HCT116 (cell line): Measurements from ENCODE around the gene P2RY14. TPM values are rescaled to one million over a fixed set of nuclear protein-coding genes. Genes with fewer than 3 reads are reported as not detected.

ENCODE experiments used
- ATAC-seq: fragments of 200-7000 bp; cut with Tn5 transposase; 2 replicates; pipeline ENCODE4 v1.9.1; 2020; ENCODE audit warnings: mild to moderate bottlenecking, moderate library complexity
- BruUV-seq: library from RNA; stranded (reverse); fragments of 400-500 nt; replicated peaks from 2 replicates; lab custom pipeline; 2021; lab: Mats Ljungman, UMichigan
- CTCF ChIA-PET: fragments of 300-600 bp; sonication (Branson Sonifier 250); formaldehyde crosslinking; loops from one replicate; lab custom pipeline; 2021; ENCODE audit warnings: antibody characterized with exemption; lab: Charles Lee
- POLR2A ChIA-PET: fragments of 300-600, 350-600 bp; sonication (Branson Sonifier 250); formaldehyde crosslinking; loops from one replicate; lab custom pipeline; 2021; ENCODE audit warnings: antibody characterized with exemption; lab: Charles Lee
- RAD21 ChIA-PET, 2 experiments: fragments of 300-600 bp; sonication (Branson Sonifier 250); formaldehyde crosslinking; loops; one replicate each; lab custom pipeline; 2023; ENCODE audit warnings: low total read pairs in 2 of 2; ENCODE audit not compliant: uncharacterized antibody in 2 of 2, unreplicated experiment in 2 of 2, low non-redundant PET in 1 of 2; lab: Charles Lee
- DNase-seq: peaks from one replicate; pipeline ENCODE4 v3.0.0-alpha.2; 2010; ENCODE audit warnings: low read depth, low spot score
- H2AFZ ChIP-seq: fragments of 200-600 bp; shearing (Covaris generic), sonication (generic); 2 replicates; pipeline ENCODE4 v1.6.1; 2017; ENCODE audit warnings: low read depth, mixed run types, mixed read lengths, antibody characterized with exemption, low read length; ENCODE audit not compliant: poor library complexity, severe bottlenecking
- H3K27ac ChIP-seq: 2 replicates; pipeline ENCODE4 v1.5.1; 2012; ENCODE audit warnings: low read depth, low read length
- H3K27me3 ChIP-seq: fragments of 200-600 bp; sonication (generic); 2 replicates; pipeline ENCODE4 v1.6.1; 2016; ENCODE audit warnings: mixed run types, low read length, mixed read lengths; ENCODE audit not compliant: insufficient read depth
- H3K36me3 ChIP-seq, 2 experiments: fragments of 200-500 bp in 1 of 2; fragments of 200-600 bp in 1 of 2; sonication (Bioruptor generic) in 1 of 2; sonication (generic) in 1 of 2; 2 replicates each; pipeline versions ENCODE4 v1.5.1 to v1.6.1; 2014 to 2016; ENCODE audit warnings: low read length in 2 of 2, inconsistent platforms in 1 of 2, mixed read lengths in 1 of 2, mixed run types in 1 of 2; ENCODE audit not compliant: insufficient read depth in 2 of 2, control insufficient read depth in 1 of 2
- H3K4me1 ChIP-seq, 2 experiments: fragments of 200-600 bp in 1 of 2; sonication (generic) in 1 of 2; 2 replicates each; pipeline versions ENCODE4 v1.5.1 to v1.6.1; 2012 to 2017; ENCODE audit warnings: low read length in 2 of 2, inconsistent platforms in 1 of 2, mild to moderate bottlenecking in 1 of 2, mixed read lengths in 1 of 2, mixed run types in 1 of 2, moderate library complexity in 1 of 2; ENCODE audit not compliant: insufficient read depth in 2 of 2, control insufficient read depth in 1 of 2
- H3K4me2 ChIP-seq: fragments of 200-600 bp; sonication (generic); 2 replicates; pipeline ENCODE4 v1.6.1; 2017; ENCODE audit warnings: mixed run types, low read length, mixed read lengths
- H3K4me3 ChIP-seq, 2 experiments: fragments of 200-600 bp in 1 of 2; sonication (generic) in 1 of 2; replicated peaks in 1 of 2; 2 replicates each; pipeline ENCODE4 v1.5.1; 2011 to 2016; ENCODE audit warnings: low read length in 2 of 2, control low read depth in 1 of 2, low read depth in 1 of 2, mild to moderate bottlenecking in 1 of 2, mixed read lengths in 1 of 2, mixed run types in 1 of 2
- H3K79me2 ChIP-seq: fragments of 200-600 bp; sonication (generic); 2 replicates; pipeline ENCODE4 v1.6.1; 2017; ENCODE audit warnings: mild to moderate bottlenecking, mixed run types, low read length, moderate library complexity, mixed read lengths; ENCODE audit not compliant: insufficient read depth
- H3K9ac ChIP-seq: fragments of 200-600 bp; sonication (generic); 2 replicates; pipeline ENCODE4 v1.6.1; 2016; ENCODE audit warnings: low read length, mixed read lengths
- H3K9me2 ChIP-seq: fragments of 200-600 bp; sonication (generic), shearing (Covaris generic); 2 replicates; pipeline ENCODE4 v1.6.1; 2017; ENCODE audit warnings: mixed run types, mild to moderate bottlenecking, moderate library complexity; ENCODE audit not compliant: insufficient read depth
- H3K9me3 ChIP-seq, 2 experiments: fragments of 200-500 bp in 1 of 2; fragments of 200-600 bp in 1 of 2; sonication (Bioruptor generic) in 1 of 2; sonication (generic) in 1 of 2; 2 replicates each; pipeline ENCODE4 v1.6.1; 2014 to 2017; ENCODE audit warnings: low read length in 2 of 2, mixed read lengths in 2 of 2, inconsistent platforms in 1 of 2, low read depth in 1 of 2, mild to moderate bottlenecking in 1 of 2, mixed run types in 1 of 2, moderate library complexity in 1 of 2; ENCODE audit not compliant: control insufficient read depth in 1 of 2, insufficient read depth in 1 of 2
- H4K20me1 ChIP-seq: fragments of 200-600 bp; sonication (generic), shearing (Covaris generic); 2 replicates; pipeline ENCODE4 v1.6.1; 2017; ENCODE audit warnings: mixed run types, mild to moderate bottlenecking, moderate library complexity; ENCODE audit not compliant: insufficient read depth
- ATF3 ChIP-seq: IDR thresholded peaks from 2 replicates; pipeline ENCODE4 v1.6.1; 2012
- CBX3 ChIP-seq: IDR thresholded peaks from 2 replicates; pipeline ENCODE4 v1.6.1; 2012; ENCODE audit warnings: low read depth
- CEBPB ChIP-seq: IDR thresholded peaks from 2 replicates; pipeline ENCODE4 v1.6.1; 2012; ENCODE audit warnings: low read depth
- ELF1 ChIP-seq: IDR thresholded peaks from 2 replicates; pipeline ENCODE4 v1.6.1; 2012; ENCODE audit warnings: low read depth, borderline replicate concordance
- EZH2phosphoT487 ChIP-seq: fragments of 200-600 bp; IDR thresholded peaks from 2 replicates; pipeline ENCODE4 v1.6.1; 2018; ENCODE audit warnings: antibody characterized with exemption, borderline replicate concordance
- JUND ChIP-seq: IDR thresholded peaks from 2 replicates; pipeline ENCODE4 v1.6.1; 2012
- MAX ChIP-seq: IDR thresholded peaks from 2 replicates; pipeline ENCODE4 v1.6.1; 2012
- POLR2A ChIP-seq: IDR thresholded peaks from 2 replicates; pipeline ENCODE4 v1.7.0; 2011; ENCODE audit warnings: borderline replicate concordance; ENCODE audit not compliant: insufficient read depth, insufficient read length; ENCODE audit errors: extremely low read depth
- POLR2AphosphoS5 ChIP-seq: IDR thresholded peaks from 2 replicates; pipeline ENCODE4 v1.6.1; 2011; ENCODE audit warnings: mild to moderate bottlenecking, low read depth, low read length, moderate library complexity
- RAD21 ChIP-seq: IDR thresholded peaks from 2 replicates; pipeline ENCODE4 v1.6.1; 2012; ENCODE audit warnings: low read depth, mild to moderate bottlenecking
- SIN3A ChIP-seq: IDR thresholded peaks from 2 replicates; pipeline ENCODE4 v1.6.1; 2012; ENCODE audit warnings: low read depth
- SRF ChIP-seq: IDR thresholded peaks from 2 replicates; pipeline ENCODE4 v1.6.1; 2012; ENCODE audit warnings: low read depth
- TCF7L2 ChIP-seq: IDR thresholded peaks from 2 replicates; pipeline ENCODE4 v1.7.0; 2011; ENCODE audit warnings: borderline replicate concordance, inconsistent platforms; ENCODE audit not compliant: insufficient read depth, insufficient read length; ENCODE audit errors: extremely low read depth
- intact Hi-C: fragments of 100-400 bp; cut with micrococcal nuclease; formaldehyde crosslinking; loops from 2 replicates; pipeline ENCODE4 v1.10.0; 2022
- total RNA-seq: library from RNA; stranded (reverse); gene quantifications from one replicate; pipeline ENCODE4 v1.2.1, GENCODE V29; 2021; ENCODE audit not compliant: unreplicated experiment
- TF ChIP-seq, protein P1 (sequence below): IDR thresholded peaks from 2 replicates; pipeline ENCODE4 v1.6.1; 2012; ENCODE audit warnings: low read depth
- TF ChIP-seq, protein P2 (sequence below): IDR thresholded peaks from 2 replicates; pipeline ENCODE4 v1.6.1; 2011; ENCODE audit warnings: mild to moderate bottlenecking, low read length, moderate library complexity; ENCODE audit not compliant: insufficient replicate concordance; ENCODE audit errors: extremely low read depth

The P2RY14 gene
- total RNA-seq, 1 experiment from 2014 or later, result not detected

- H3K4me1 ChIP-seq, result no peaks in the 10 kb centered on the region
These were observed 81.9 kb downstream of the P2RY14 start for GRCh38 chr3:151196434-151196833.

More at GRCh38 chr3:151196434-151196833, 81.9 kb downstream of the P2RY14 start:
- Histone ChIP-seq H3K9me2 (0 out of 2 replicates have a peak, but pooled peaks cover 3% of the 10 kb centered on the region), H3K9me3 (no peaks in the 10 kb centered on the region), H3K79me2 (no peaks in the 10 kb centered on the region), H3K9ac (no peak overlapping the region), H4K20me1 (no peaks in the 10 kb centered on the region), H3K36me3 (no peaks in the 10 kb centered on the region), H3K27me3 (no peaks in the 10 kb centered on the region), H3K4me3 (no peak overlapping the region), H3K27ac (no peak overlapping the region), H2AFZ (no peak overlapping the region), H3K4me2 (no peak overlapping the region)
- ATAC-seq, result no peak
- intact Hi-C loops, result no loop called here
- POLR2A ChIA-PET, result interaction anchor here (0.6 kb wide), 1 partner anchor 100 kb away, joined by 4 read pairs; no protein-coding TSS in a partner anchor
- TF ChIP-seq EZH2phosphoT487 (no peak), RAD21 (no peak), ELF1 (no peak), ATF3 (no peak), SRF (no peak), CEBPB (no peak), JUND (no peak), POLR2A (no peak), TCF7L2 (no peak), POLR2AphosphoS5 (no peak), CBX3 (no peak), SIN3A (no peak), MAX (no peak)
- TF ChIP-seq, protein P1, sequence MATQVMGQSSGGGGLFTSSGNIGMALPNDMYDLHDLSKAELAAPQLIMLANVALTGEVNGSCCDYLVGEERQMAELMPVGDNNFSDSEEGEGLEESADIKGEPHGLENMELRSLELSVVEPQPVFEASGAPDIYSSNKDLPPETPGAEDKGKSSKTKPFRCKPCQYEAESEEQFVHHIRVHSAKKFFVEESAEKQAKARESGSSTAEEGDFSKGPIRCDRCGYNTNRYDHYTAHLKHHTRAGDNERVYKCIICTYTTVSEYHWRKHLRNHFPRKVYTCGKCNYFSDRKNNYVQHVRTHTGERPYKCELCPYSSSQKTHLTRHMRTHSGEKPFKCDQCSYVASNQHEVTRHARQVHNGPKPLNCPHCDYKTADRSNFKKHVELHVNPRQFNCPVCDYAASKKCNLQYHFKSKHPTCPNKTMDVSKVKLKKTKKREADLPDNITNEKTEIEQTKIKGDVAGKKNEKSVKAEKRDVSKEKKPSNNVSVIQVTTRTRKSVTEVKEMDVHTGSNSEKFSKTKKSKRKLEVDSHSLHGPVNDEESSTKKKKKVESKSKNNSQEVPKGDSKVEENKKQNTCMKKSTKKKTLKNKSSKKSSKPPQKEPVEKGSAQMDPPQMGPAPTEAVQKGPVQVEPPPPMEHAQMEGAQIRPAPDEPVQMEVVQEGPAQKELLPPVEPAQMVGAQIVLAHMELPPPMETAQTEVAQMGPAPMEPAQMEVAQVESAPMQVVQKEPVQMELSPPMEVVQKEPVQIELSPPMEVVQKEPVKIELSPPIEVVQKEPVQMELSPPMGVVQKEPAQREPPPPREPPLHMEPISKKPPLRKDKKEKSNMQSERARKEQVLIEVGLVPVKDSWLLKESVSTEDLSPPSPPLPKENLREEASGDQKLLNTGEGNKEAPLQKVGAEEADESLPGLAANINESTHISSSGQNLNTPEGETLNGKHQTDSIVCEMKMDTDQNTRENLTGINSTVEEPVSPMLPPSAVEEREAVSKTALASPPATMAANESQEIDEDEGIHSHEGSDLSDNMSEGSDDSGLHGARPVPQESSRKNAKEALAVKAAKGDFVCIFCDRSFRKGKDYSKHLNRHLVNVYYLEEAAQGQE, result no peak
- TF ChIP-seq, protein P2, sequence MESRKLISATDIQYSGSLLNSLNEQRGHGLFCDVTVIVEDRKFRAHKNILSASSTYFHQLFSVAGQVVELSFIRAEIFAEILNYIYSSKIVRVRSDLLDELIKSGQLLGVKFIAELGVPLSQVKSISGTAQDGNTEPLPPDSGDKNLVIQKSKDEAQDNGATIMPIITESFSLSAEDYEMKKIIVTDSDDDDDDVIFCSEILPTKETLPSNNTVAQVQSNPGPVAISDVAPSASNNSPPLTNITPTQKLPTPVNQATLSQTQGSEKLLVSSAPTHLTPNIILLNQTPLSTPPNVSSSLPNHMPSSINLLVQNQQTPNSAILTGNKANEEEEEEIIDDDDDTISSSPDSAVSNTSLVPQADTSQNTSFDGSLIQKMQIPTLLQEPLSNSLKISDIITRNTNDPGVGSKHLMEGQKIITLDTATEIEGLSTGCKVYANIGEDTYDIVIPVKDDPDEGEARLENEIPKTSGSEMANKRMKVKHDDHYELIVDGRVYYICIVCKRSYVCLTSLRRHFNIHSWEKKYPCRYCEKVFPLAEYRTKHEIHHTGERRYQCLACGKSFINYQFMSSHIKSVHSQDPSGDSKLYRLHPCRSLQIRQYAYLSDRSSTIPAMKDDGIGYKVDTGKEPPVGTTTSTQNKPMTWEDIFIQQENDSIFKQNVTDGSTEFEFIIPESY, result no peak
- no TSS peak for BruUV-seq
- RAD21 ChIA-PET, result no interaction called here
- DNase-seq, result no peak
- CTCF ChIA-PET, result no interaction called here
